Smooth muscle cell of the brain vasculature (primary cell): ENCODE results near the gene TKT.

Source experiments
- DNase-seq: peaks from one replicate; pipeline ENCODE4 v3.0.0-alpha.2; 2012; ENCODE audit warnings: low read depth, low spot score

TKT gene

GRCh38 chr3:53198256-53198977 lies 57.4 kb downstream of the TKT start:
- no peak for DNase-seq

DNA sequence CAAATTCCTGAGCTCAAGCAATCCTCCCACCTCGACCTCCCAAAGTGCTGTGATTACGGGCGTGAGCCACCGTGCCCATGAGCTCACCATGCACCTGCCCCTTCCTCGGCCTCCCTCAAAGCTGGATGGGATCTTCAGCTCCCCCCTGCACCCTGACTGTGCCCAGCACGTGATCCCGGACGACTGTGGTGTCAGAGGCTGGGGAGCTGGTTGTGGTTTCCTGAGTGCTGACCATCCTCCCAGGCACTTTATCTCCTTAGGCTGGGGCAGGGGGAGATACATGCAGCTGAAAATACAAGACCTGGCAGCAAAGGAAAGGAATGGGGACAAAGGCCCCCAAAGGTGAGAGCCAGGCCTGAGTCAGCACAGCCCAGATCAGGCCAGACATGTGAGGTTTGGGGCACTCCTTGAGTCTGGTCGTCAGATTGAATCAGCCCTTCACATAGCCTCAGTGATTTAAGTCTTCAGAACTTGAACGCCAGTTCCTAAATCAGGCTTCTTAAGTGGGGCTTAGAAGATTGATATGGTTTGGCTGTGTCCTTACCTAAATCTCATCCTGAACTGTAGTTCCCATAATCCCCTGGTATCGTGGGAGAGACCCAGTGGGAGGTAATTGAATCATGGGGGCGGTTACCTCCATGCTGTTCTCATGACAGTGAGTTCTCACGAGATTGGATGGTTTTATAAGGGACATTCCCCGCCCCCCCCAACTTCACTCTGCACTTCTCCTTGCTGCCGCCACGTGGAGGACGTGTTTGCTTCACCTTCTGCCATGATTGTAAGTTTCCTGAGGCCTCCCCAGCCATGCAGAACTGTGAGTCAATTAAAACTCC lies 59.0 kb downstream of the TKT start:
- DNase-seq, result no peak

GRCh38 chr3:53195602-53196574 lies 59.9 kb downstream of the TKT start:
- DNase-seq, result no peak

- DNase-seq, result no peak
These were observed 60.8 kb downstream of the TKT start for GRCh38 chr3:53195066-53195450.

GRCh38 chr3:53194210-53195065 lies 61.4 kb downstream of the TKT start:
- DNase-seq, result no peak

DNA sequence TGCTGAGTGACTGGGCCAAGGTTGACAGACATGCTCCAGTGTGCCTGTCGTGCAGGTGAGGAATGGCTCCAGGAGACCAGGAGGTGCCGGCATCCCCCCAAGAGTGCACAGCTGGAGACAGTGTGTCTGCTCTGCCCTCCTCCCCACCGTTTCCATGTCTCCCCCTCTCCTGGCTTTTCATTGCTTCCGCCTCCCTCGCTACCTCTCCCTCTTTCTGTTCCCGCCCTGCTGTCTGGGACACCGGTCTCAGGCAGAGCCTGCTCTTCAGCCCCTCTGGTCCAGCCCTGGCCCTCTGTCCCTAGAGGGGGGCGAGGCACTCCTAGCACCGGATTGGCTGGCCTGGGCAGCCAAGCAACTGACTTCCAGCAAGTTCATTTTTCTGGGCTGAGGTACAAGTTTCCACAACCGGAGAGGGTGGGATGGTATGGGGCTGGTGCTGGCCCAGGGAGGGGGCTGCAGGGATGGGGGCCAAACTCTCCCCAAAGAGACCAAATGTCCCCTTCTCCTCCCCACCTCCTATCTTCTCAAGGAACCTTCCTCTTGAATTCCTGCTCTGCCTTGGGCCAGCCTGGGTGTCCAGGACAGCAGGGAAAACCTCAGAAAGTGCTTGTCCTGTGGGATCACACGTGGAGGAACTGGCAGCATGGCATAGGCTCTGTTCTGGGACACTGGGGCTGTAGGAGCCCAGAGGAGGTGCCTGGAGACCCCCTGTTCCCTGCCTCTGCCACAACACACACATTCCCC lies 62.2 kb downstream of the TKT start:
- DNase-seq, result no peak

- no peak for DNase-seq
These were observed 63.2 kb downstream of the TKT start for GRCh38 chr3:53192608-53193007.

DNA sequence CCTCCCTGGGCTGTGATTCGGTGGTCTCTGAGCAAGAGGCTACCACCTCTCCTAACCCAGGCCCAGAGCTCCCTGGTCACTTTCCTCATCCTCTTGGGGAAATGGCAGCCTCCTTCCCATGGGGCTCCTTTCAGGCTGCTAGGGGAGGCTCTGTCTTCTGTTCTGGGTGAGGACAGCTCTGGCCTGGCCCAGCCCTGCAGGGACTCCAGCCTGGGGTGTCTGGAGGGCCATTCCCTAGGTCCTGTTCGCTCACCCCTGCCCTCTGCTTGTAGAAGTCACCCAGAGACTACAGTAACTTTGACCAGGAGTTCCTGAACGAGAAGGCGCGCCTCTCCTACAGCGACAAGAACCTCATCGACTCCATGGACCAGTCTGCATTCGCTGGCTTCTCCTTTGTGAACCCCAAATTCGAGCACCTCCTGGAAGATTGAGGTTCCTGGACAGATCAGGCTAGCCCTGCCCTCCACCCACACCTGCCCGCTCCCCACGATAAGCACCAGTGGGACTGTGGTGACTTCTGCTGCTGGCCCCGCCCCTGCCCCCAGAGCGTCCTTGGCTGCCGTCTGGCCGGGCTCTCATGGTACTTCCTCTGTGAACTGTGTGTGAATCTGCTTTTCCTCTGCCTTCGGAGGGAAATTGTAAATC lies 63.9 kb downstream of the TKT start:
- no peak for DNase-seq

DNA sequence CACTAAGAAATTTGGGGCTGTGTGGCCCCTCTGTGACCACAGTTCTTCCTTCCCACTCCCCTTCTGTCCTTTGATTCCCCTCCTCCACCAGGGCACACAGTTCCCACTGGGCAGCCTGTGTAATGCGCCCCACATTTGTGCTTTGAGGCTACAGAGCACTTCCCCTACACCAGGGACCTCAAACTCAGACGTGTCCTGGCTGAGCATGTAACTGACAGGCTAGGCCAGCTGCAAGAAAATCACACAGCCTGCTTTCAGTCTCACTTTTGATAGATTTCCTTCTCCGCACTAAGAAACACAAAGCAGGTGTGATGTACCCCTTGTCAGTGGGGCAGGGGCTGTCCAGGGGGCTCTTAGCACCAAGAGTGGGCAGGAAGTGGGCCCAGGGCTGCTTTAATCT lies 65.2 kb downstream of the TKT start:
- no peak for DNase-seq

DNA sequence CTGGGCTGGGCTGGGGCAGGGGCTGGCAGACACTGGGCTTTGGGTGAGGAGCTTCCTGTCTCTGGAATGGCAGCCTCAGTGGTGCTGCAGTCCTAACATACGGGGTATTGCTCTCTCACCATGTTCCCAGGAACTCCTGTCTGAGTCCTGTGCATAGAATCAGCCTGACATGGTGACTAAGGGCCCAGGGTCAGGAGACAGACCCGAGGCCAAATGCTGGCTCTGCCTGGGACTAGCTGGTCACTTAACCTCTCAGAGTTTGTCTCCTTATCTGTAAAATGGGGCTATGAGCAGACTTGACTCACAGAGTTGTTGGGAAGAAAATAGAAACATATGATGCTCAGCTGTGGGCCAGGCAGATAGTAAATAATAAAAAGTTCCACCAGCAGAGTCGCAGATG lies 66.5 kb downstream of the TKT start:
- no peak for DNase-seq

- no peak for DNase-seq
These were observed 67.1 kb downstream of the TKT start for GRCh38 chr3:53188720-53189119.

DNA sequence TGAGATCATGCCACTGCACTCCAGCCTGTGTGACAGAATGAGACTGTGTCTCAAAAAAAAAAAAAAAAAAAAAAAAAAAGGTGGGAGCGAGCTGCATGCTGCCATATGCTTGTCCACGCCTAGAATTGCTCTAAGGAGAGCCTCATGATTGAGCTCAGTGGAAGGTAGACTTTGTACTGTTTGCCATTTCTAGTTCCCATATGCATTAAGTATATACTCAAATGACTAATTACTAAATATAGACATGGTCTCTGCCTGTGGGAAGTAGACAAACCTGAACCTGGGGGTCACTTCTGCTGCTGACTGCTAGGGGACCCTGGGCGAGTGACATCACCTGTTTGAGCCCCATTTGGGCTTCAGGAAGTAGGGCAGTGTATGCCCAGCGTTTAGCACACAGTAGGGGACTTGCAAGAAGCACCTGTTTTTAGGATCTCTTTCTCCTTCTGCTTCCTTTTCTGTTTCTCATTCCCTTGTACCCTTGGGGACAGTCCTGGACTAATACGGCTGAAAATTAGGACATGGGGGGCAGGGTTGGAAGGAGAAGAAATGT lies 67.6 kb downstream of the TKT start:
- DNase-seq, result no peak

DNA sequence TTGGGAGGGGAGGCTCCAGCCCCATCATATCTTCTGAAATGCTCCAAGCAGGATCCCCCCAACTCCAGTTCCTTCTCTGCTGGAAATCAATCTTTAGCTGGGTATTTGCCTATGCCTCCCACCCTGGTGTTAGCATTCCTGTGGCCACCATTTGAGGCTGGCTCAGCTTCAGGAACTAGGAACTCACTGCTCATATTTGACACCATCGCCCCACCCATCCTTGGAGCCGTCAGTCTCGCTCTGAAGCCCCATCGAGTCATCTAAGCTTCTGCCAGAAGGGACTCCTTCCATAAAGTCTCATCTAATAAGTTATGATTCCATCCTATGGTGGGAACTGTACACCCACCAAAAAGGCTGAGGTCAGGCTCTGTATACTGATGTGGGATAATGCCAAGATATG lies 68.4 kb downstream of the TKT start:
- no peak for DNase-seq

DNA sequence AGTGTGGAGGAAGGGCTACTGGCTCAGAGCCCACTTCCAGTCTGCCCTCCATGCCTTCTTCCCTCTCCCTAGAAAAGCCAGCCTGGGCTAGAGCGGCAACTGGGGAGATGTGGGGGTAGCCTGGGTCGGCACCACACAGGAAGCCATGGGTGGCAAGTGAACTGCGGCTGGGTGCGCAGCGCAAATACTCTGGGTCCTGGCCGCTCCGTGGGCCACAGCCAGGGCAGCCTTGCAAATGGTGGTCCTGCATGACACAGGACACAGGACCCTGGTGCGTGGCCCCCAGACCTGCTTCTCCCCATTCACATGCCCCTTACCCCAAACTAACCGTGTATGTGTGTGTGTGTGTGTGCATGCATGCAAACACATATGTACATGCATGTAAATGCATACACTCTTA lies 69.1 kb downstream of the TKT start:
- no peak for DNase-seq

DNA sequence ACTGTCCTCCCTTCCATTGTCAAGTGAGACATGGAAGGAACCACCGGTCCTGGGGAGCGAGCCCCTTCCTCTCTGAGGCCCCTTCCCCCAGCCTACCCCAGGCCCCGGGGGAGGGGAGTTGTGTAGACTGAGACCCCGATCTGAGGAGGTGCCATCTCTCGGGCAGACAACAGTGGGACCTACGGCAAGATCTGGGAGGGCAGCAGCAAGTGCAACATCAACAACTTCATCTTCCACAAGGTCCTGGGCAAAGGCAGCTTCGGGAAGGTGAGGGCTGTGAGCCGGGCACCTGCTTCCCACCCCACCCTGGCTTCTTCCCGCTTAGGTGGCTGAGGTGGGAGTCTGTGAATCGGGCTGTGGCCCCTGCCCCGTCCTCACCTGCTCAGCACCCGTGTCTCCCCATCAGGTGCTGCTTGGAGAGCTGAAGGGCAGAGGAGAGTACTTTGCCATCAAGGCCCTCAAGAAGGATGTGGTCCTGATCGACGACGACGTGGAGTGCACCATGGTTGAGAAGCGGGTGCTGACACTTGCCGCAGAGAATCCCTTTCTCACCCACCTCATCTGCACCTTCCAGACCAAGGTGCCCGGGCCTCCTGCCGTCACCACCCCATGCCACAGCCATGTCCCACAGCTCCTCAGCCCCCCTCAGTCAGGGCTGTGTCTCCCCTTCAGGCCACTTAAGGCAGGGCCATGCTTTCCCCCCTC lies 69.9 kb downstream of the TKT start:
- DNase-seq, result no peak

GRCh38 chr3:53184701-53185100 lies 71.1 kb downstream of the TKT start:
- no peak for DNase-seq

- no peak for DNase-seq
These were observed 72.3 kb downstream of the TKT start for GRCh38 chr3:53183514-53183913.

DNA sequence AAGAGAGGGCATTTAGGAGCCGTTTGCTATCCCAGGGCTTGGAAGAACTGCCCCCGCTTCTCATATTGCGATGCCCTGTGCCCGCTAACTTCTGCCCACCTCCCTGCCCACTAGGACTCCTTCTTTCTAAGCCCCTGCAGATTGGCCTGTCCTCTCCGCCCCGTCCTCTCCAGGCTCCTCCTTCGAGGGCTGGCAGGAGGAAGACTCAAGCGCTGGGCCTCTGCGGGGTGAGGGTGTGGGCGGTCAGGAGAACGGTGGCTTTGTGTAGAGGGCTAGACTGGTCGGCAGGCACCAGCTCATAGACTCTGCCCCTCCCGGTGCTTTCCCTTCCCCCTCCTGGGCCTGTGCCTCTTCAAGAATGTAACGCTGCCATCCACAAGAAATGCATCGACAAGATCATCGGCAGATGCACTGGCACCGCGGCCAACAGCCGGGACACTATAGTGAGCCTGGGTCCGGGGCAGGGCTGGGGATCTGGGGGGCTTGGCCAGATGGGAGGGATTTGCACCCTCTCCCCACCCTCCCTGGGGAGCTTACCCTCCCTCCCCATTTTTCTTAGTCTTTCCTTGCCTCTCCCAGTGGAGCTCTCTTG lies 73.0 kb downstream of the TKT start:
- DNase-seq, result no peak

DNA sequence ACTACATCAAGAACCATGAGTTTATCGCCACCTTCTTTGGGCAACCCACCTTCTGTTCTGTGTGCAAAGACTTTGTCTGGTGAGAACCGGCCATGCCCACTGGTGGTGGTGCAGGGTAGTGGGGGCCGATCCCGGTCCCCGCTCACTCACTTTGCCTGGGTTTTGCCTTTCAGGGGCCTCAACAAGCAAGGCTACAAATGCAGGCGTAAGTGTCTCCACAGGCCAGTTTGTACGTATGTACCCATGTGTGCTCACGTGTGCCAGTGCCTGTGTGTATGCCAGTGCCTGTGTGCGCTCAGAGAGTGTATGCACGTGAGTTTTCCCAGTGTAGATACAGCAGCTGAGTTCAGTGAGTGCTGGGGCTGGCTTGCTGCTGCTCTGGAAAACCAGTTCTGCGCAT lies 74.3 kb downstream of the TKT start:
- DNase-seq, result no peak
